Osteocyte (in vitro differentiated cells): ENCODE data around the gene PTPRN2. TPM values are rescaled to one million over a fixed set of nuclear protein-coding genes. Genes with fewer than 3 reads are reported as not detected.

Experiments used
- DNase-seq: peaks from one replicate; pipeline ENCODE4 v3.0.0; 2021; ENCODE audit warnings: mixed read lengths; ENCODE audit not compliant: unreplicated experiment; ENCODE audit errors: extremely low spot score
- H3K27ac Mint-ChIP-seq: one replicate; pipeline ENCODE4 v1.8.0; 2021; ENCODE audit warnings: mild to moderate bottlenecking, mixed read lengths; ENCODE audit not compliant: unreplicated experiment
- H3K27me3 Mint-ChIP-seq: one replicate; pipeline ENCODE4 v1.8.0; 2021; ENCODE audit warnings: mixed read lengths; ENCODE audit not compliant: unreplicated experiment
- H3K36me3 Mint-ChIP-seq: one replicate; pipeline ENCODE4 v1.8.0; 2021; ENCODE audit warnings: mixed read lengths; ENCODE audit not compliant: unreplicated experiment
- H3K4me1 Mint-ChIP-seq: one replicate; pipeline ENCODE4 v1.8.0; 2021; ENCODE audit warnings: mixed read lengths; ENCODE audit not compliant: unreplicated experiment
- H3K4me3 Mint-ChIP-seq: one replicate; pipeline ENCODE4 v1.8.0; 2021; ENCODE audit warnings: mild to moderate bottlenecking, moderate library complexity, mixed read lengths; ENCODE audit not compliant: unreplicated experiment
- H3K9me3 Mint-ChIP-seq: one replicate; pipeline ENCODE4 v1.8.0; 2021; ENCODE audit warnings: mixed read lengths; ENCODE audit not compliant: unreplicated experiment
- CTCF ChIP-seq: fragments of 200-600 bp; sonication (generic); IDR thresholded peaks from 2 replicates; pipeline ENCODE4 v1.5.0; 2021; ENCODE audit warnings: antibody characterized with exemption, mild to moderate bottlenecking, moderate library complexity
- total RNA-seq: library from RNA; stranded (reverse); gene quantifications from 2 replicates; pipeline ENCODE4 v1.2.1, GENCODE V29; 2021

Gene PTPRN2
- total RNA-seq, 1 donor from 2014 or later: 0.59 TPM

GRCh38 chr7:158285383-158285770, 302.2 kb downstream of the PTPRN2 start:
- DNase-seq: peak; percentile 81
- H3K4me3 Mint-ChIP-seq: no peak overlapping the region
- no peak overlapping the region for H3K27ac Mint-ChIP-seq
- H3K4me1 Mint-ChIP-seq: no peaks in the 10 kb centered on the region
- H3K27me3 Mint-ChIP-seq: no peaks in the 10 kb centered on the region
- TF ChIP-seq CTCF: no peak
- H3K9me3 Mint-ChIP-seq: peaks cover 57% of the 10 kb centered on the region
- H3K36me3 Mint-ChIP-seq: peaks cover 2% of the 10 kb centered on the region

GRCh38 chr7:158284617-158285382, 302.8 kb downstream of the PTPRN2 start:
- Mint-ChIP-seq H3K4me1 (no peaks in the 10 kb centered on the region), H3K27ac (no peak overlapping the region), H3K9me3 (peaks cover 57% of the 10 kb centered on the region), H3K36me3 (peaks cover 2% of the 10 kb centered on the region), H3K4me3 (no peak overlapping the region), H3K27me3 (no peaks in the 10 kb centered on the region)
- no peak for TF ChIP-seq CTCF
- peak; percentile 54 for DNase-seq

GRCh38 chr7:158284121-158284520, 303.5 kb downstream of the PTPRN2 start:
- H3K9me3 Mint-ChIP-seq: peaks cover 51% of the 10 kb centered on the region

GRCh38 chr7:158283016-158283974, 304.3 kb downstream of the PTPRN2 start:
- Mint-ChIP-seq H3K27ac (no peak overlapping the region), H3K9me3 (peaks cover 42% of the 10 kb centered on the region), H3K27me3 (no peaks in the 10 kb centered on the region), H3K36me3 (peaks cover 2% of the 10 kb centered on the region), H3K4me3 (no peak overlapping the region), H3K4me1 (no peaks in the 10 kb centered on the region)
- DNase-seq: peak; percentile 75
- TF ChIP-seq CTCF: no peak

More at GRCh38 chr7:158284121-158284520, 303.5 kb downstream of the PTPRN2 start:
- Mint-ChIP-seq H3K27me3 (no peaks in the 10 kb centered on the region), H3K36me3 (peaks cover 2% of the 10 kb centered on the region), H3K4me3 (no peak overlapping the region), H3K27ac (no peak overlapping the region), H3K4me1 (no peaks in the 10 kb centered on the region)
- DNase-seq: peak; percentile 69
- no peak for TF ChIP-seq CTCF
